Neural progenitor cell (in vitro differentiated cells): ENCODE measurements around the gene CTNNA3. TPM values are rescaled to one million over a fixed set of nuclear protein-coding genes. Genes with fewer than 3 reads are reported as not detected.

Experiments used
- DNase-seq: peaks from one replicate; pipeline ENCODE4 v3.0.0-alpha.2; 2016; ENCODE audit warnings: low spot score
- H2AFZ ChIP-seq: fragments of 200-600 bp; sonication (generic); replicated peaks from 2 replicates; pipeline ENCODE4 v1.6.1; 2016; ENCODE audit warnings: antibody characterized with exemption
- H3F3A ChIP-seq: fragments of 200-600 bp; sonication (generic); 2 replicates; pipeline ENCODE4 v1.6.1; 2016; ENCODE audit warnings: antibody characterized with exemption, low read depth
- H3K27ac ChIP-seq: fragments of 200-600 bp; sonication (generic); 2 replicates; pipeline ENCODE4 v1.5.1; 2016; ENCODE audit warnings: mild to moderate bottlenecking
- H3K27me3 ChIP-seq: fragments of 200-600 bp; sonication (generic); 2 replicates; pipeline ENCODE4 v1.6.1; 2016; ENCODE audit warnings: mild to moderate bottlenecking, moderate library complexity
- H3K36me3 ChIP-seq: fragments of 200-600 bp; sonication (generic); 2 replicates; pipeline ENCODE4 v1.5.1; 2016
- H3K4me1 ChIP-seq: fragments of 200-600 bp; sonication (generic); 2 replicates; pipeline ENCODE4 v1.6.1; 2016; ENCODE audit warnings: mixed run types
- H3K4me2 ChIP-seq: fragments of 200-600 bp; sonication (generic); 2 replicates; pipeline ENCODE4 v1.6.1; 2016
- H3K4me3 ChIP-seq: fragments of 200-600 bp; sonication (generic); 2 replicates; pipeline ENCODE4 v1.5.1; 2016
- H3K79me2 ChIP-seq: fragments of 200-600 bp; sonication (generic); 2 replicates; pipeline ENCODE4 v1.6.1; 2016; ENCODE audit warnings: low read depth
- H3K9ac ChIP-seq: fragments of 200-600 bp; sonication (generic); 2 replicates; pipeline ENCODE4 v1.6.1; 2016
- H3K9me3 ChIP-seq: fragments of 200-600 bp; sonication (generic); 2 replicates; pipeline ENCODE4 v1.5.1; 2016; ENCODE audit warnings: low read depth
- H4K20me1 ChIP-seq: fragments of 200-600 bp; sonication (generic); 2 replicates; pipeline ENCODE4 v1.6.1; 2016; ENCODE audit warnings: low read depth
- H3K27ac Mint-ChIP-seq: 3 replicates; pipeline ENCODE4 v1.8.0; 2021; ENCODE audit warnings: mixed read lengths
- H3K27me3 Mint-ChIP-seq: 2 replicates; pipeline ENCODE4 v1.8.0; 2022; ENCODE audit warnings: low read depth, mild to moderate bottlenecking, inconsistent platforms, moderate library complexity, mixed read lengths; ENCODE audit not compliant: insufficient read depth
- H3K36me3 Mint-ChIP-seq: 3 replicates; pipeline ENCODE4 v1.8.0; 2021; ENCODE audit warnings: mixed read lengths
- H3K4me1 Mint-ChIP-seq: 3 replicates; pipeline ENCODE4 v1.8.0; 2021; ENCODE audit warnings: mixed read lengths
- H3K4me3 Mint-ChIP-seq: 3 replicates; pipeline ENCODE4 v1.8.0; 2021; ENCODE audit warnings: mild to moderate bottlenecking, moderate library complexity, mixed read lengths
- H3K9me3 Mint-ChIP-seq: 3 replicates; pipeline ENCODE4 v1.8.0; 2020; ENCODE audit warnings: mixed read lengths
- CTCF ChIP-seq: fragments of 200-600 bp; sonication (generic); IDR thresholded peaks from 2 replicates; pipeline ENCODE4 v1.5.1; 2017; ENCODE audit warnings: antibody characterized with exemption, mild to moderate bottlenecking
- EZH2 ChIP-seq: fragments of 200-600 bp; sonication (generic); IDR thresholded peaks from 2 replicates; pipeline ENCODE4 v1.6.1; 2017; ENCODE audit warnings: antibody characterized with exemption, mild to moderate bottlenecking, moderate library complexity
- EZH2phosphoT487 ChIP-seq: fragments of 200-600 bp; sonication (generic); IDR thresholded peaks from 2 replicates; pipeline ENCODE4 v1.6.1; 2017; ENCODE audit warnings: antibody characterized with exemption
- total RNA-seq: library from RNA; depleted of rRNA; stranded (reverse); fragments of >200 nt; gene quantifications from 2 replicates; pipeline ENCODE4 v1.2.3, GENCODE V29; 2015; ENCODE audit warnings: low replicate concordance

CTNNA3 gene
- total RNA-seq, 1 donor from 2014 or later = 12.9 TPM

- H3K9me3 ChIP-seq = no peaks in the 10 kb centered on the region
- Mint-ChIP-seq H3K36me3 (no peaks in the 10 kb centered on the region), H3K4me3 (no peak overlapping the region), H3K27me3 (no peaks in the 10 kb centered on the region), H3K9me3 (no peaks in the 10 kb centered on the region), H3K27ac (no peak overlapping the region), H3K4me1 (no peaks in the 10 kb centered on the region)
- H4K20me1 ChIP-seq = no peaks in the 10 kb centered on the region
- H3K36me3 ChIP-seq = no peaks in the 10 kb centered on the region
- no peaks in the 10 kb centered on the region for H3F3A ChIP-seq
- no peak overlapping the region for H3K27ac ChIP-seq
- no peak overlapping the region for H3K4me2 ChIP-seq
- TF ChIP-seq CTCF (no peak), EZH2 (no peak), EZH2phosphoT487 (no peak)
- no peak overlapping the region for H3K9ac ChIP-seq
- H3K27me3 ChIP-seq = no peaks in the 10 kb centered on the region
- no peaks in the 10 kb centered on the region for H3K4me1 ChIP-seq
- DNase-seq = no peak
- H3K79me2 ChIP-seq = no peaks in the 10 kb centered on the region
- no peak overlapping the region for H3K4me3 ChIP-seq
- H2AFZ ChIP-seq = no peak overlapping the region
Measured at GRCh38 chr10:66714741-66715140, 981.3 kb downstream of the CTNNA3 start.

GRCh38 chr10:66713387-66713786 is 982.6 kb downstream of the CTNNA3 start:
- Histone ChIP-seq H3K4me2 (no peak overlapping the region), H4K20me1 (no peaks in the 10 kb centered on the region), H3K4me3 (no peak overlapping the region), H3K4me1 (no peaks in the 10 kb centered on the region), H3K79me2 (no peaks in the 10 kb centered on the region), H3K27ac (no peak overlapping the region), H3K9ac (no peak overlapping the region), H3K9me3 (no peaks in the 10 kb centered on the region), H3F3A (no peaks in the 10 kb centered on the region), H3K36me3 (no peaks in the 10 kb centered on the region), H3K27me3 (no peaks in the 10 kb centered on the region), H2AFZ (no peak overlapping the region)
- Mint-ChIP-seq H3K36me3 (no peaks in the 10 kb centered on the region), H3K4me3 (no peak overlapping the region), H3K27me3 (peaks cover 2% of the 10 kb centered on the region), H3K27ac (no peak overlapping the region), H3K9me3 (no peaks in the 10 kb centered on the region), H3K4me1 (no peaks in the 10 kb centered on the region)
- DNase-seq = no peak
- TF ChIP-seq EZH2 = no peak
- no peak for TF ChIP-seq EZH2phosphoT487
- no peak for TF ChIP-seq CTCF

GRCh38 chr10:66698069-66698468 is 997.9 kb downstream of the CTNNA3 start:
- Histone ChIP-seq H3K4me3 (no peak overlapping the region), H2AFZ (no peak overlapping the region), H3K9ac (no peak overlapping the region), H3K36me3 (no peaks in the 10 kb centered on the region), H3K4me2 (no peak overlapping the region), H3F3A (no peaks in the 10 kb centered on the region), H3K4me1 (no peaks in the 10 kb centered on the region), H3K27ac (no peak overlapping the region), H3K9me3 (no peaks in the 10 kb centered on the region), H4K20me1 (no peaks in the 10 kb centered on the region), H3K27me3 (no peaks in the 10 kb centered on the region), H3K79me2 (no peaks in the 10 kb centered on the region)
- DNase-seq = no peak
- peaks cover 3% of the 10 kb centered on the region for H3K9me3 Mint-ChIP-seq
- no peak overlapping the region for H3K4me3 Mint-ChIP-seq
- no peaks in the 10 kb centered on the region for H3K27me3 Mint-ChIP-seq
- no peak overlapping the region for H3K27ac Mint-ChIP-seq
- no peak for TF ChIP-seq EZH2phosphoT487
- H3K36me3 Mint-ChIP-seq = no peaks in the 10 kb centered on the region
- H3K4me1 Mint-ChIP-seq = no peaks in the 10 kb centered on the region

GRCh38 chr10:66695046-66695445 is 1000.9 kb downstream of the CTNNA3 start:
- Histone ChIP-seq H3K9me3 (no peaks in the 10 kb centered on the region), H3K27ac (no peak overlapping the region), H2AFZ (no peak overlapping the region), H3K79me2 (no peaks in the 10 kb centered on the region), H4K20me1 (no peaks in the 10 kb centered on the region), H3K36me3 (no peaks in the 10 kb centered on the region), H3K4me1 (no peaks in the 10 kb centered on the region), H3K4me3 (no peak overlapping the region), H3K27me3 (no peaks in the 10 kb centered on the region), H3K9ac (no peak overlapping the region), H3K4me2 (no peak overlapping the region), H3F3A (no peaks in the 10 kb centered on the region)
- TF ChIP-seq EZH2 (no peak), EZH2phosphoT487 (no peak), CTCF (no peak)
- peaks cover 2% of the 10 kb centered on the region for H3K36me3 Mint-ChIP-seq
- H3K27ac Mint-ChIP-seq = no peak overlapping the region
- H3K9me3 Mint-ChIP-seq = peaks cover 13% of the 10 kb centered on the region
- no peaks in the 10 kb centered on the region for H3K27me3 Mint-ChIP-seq
- H3K4me3 Mint-ChIP-seq = no peak overlapping the region
- H3K4me1 Mint-ChIP-seq = no peaks in the 10 kb centered on the region
- DNase-seq = no peak
